Subcutaneous adipose tissue (tissue), 4 donors: ENCODE data around the gene MTUS2. TPM values are rescaled to one million over a fixed set of nuclear protein-coding genes. Genes with fewer than 3 reads are reported as not detected.

Experiments
- total RNA-seq, 4 donors: library from RNA; depleted of rRNA; stranded (reverse); fragments of >200 nt; gene quantifications; one replicate each; pipeline ENCODE4 v1.1.0, GENCODE V29; 2016
- TF ChIP-seq, protein P1 (sequence below): fragments of 450-650 bp; IDR thresholded peaks from one replicate; pipeline ENCODE4 v1.5.1; 2016; ENCODE audit warnings: low read depth, mild to moderate bottlenecking, control low read depth, antibody characterized with exemption, moderate library complexity

MTUS2 gene
- total RNA-seq, 4 donors from 2014 or later: not detected

DNA sequence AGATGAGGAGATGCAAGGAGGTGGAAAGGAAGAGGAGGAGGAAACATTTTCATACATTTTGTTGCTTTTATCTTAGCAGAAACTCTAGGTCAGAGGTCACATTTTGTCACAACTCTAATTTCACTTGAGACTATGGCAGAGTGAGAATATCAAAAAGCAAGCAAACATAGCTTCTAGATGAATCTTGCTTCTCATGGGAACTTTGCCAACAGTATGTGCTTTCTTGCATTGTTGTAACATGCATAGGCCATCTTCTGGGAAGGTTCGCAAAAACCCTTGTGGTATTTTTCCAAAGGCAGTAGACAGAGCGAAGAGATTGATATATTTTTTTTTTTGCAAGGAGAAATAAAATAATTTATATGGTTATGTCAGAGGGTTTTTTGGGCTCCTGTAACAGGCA is 291.3 kb downstream of the MTUS2 start:
- TF ChIP-seq, protein P1, sequence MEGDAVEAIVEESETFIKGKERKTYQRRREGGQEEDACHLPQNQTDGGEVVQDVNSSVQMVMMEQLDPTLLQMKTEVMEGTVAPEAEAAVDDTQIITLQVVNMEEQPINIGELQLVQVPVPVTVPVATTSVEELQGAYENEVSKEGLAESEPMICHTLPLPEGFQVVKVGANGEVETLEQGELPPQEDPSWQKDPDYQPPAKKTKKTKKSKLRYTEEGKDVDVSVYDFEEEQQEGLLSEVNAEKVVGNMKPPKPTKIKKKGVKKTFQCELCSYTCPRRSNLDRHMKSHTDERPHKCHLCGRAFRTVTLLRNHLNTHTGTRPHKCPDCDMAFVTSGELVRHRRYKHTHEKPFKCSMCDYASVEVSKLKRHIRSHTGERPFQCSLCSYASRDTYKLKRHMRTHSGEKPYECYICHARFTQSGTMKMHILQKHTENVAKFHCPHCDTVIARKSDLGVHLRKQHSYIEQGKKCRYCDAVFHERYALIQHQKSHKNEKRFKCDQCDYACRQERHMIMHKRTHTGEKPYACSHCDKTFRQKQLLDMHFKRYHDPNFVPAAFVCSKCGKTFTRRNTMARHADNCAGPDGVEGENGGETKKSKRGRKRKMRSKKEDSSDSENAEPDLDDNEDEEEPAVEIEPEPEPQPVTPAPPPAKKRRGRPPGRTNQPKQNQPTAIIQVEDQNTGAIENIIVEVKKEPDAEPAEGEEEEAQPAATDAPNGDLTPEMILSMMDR: no peak

DNA sequence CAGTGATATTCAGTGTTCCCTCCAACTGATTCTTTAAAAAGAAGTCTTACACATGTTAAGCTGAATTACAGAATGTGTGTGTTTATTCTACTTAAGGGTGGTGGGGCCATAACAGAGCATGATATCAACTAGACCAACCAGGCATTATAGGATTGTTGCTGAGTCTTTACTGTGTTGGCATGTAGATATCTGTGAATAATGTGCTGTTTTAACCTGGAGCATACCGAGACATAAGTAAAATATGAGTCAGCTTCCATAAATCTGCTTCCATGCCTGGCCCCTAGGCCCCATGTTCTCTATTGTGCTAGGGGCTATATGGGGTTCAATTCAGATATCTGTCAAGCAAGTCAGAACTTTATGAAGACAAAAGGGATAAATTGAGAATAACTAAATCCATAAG is 295.7 kb downstream of the MTUS2 start:
- TF ChIP-seq, protein P1: no peak

DNA sequence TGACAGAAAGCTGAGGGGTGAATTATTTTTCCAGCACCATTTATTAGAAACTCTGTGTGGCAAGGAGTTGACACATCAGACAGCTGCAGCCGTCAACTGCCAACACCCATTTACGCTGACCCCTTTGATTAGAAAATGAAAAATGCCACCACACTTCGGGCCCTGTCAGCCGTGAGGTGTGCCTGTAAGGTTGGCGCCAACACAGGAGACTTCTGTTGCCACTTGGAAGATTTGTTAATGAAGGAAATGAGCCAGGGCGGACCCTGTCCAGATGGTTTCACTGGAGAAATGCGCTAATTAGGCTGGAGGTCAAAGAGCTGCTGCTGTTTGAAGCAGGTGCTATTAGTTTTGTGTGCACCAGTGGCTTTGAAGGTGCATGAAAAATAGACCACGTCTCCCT is 297.5 kb downstream of the MTUS2 start:
- TF ChIP-seq, protein P1: no peak

DNA sequence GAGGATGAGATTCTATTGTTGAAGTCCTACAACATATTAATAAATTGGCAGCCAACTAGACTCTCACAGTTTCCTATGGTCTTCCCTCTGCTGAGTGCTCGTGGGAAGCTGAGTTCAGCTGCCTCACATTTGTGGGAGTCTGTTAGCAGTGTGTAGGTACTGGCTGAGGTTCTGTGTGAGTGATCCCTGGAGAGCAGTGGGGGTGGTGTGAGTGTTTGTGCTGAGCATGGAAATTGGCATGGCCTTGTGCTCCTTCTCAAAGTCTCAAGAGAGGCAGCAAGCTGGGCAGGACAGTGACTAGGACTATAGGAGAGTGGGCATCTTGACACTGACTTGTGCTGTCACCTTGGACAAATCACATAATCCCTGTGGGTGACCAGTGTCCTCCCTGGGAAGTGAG is 298.3 kb downstream of the MTUS2 start:
- TF ChIP-seq, protein P1: no peak

DNA sequence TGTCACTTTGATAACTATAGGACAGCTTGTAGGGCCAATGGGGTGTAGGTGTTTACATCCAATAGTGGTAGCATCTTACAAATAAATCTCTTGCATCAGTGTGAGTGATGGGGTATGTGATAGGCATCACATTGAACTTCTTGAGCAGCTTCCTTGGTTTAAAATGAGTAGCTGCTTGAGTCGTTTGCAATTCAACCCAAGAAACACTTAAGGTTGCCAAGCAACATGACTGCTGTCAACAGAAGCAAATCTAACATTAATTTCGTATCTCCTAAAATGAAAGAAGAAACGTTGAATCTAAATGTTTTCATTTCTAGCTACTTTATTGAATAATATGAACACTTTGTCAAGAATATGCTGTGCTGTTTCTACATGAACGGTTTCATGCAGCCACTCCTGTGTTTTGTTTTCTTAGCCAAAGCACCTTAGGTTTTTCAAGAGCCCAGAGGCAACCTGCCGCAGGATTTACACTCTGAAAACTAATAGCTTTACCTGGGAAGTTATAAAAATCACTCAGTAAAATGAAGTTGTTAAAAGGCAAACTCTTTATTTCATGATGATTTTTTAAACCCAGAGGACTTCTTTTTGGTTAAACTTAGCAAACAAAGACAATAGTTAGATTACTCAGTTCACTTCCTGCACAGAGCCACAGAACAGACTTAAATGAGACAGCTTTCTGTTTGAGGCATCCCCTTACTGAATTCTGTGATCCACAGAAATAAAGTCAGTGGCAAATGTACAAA is 305.2 kb downstream of the MTUS2 start:
- TF ChIP-seq, protein P1: no peak

DNA sequence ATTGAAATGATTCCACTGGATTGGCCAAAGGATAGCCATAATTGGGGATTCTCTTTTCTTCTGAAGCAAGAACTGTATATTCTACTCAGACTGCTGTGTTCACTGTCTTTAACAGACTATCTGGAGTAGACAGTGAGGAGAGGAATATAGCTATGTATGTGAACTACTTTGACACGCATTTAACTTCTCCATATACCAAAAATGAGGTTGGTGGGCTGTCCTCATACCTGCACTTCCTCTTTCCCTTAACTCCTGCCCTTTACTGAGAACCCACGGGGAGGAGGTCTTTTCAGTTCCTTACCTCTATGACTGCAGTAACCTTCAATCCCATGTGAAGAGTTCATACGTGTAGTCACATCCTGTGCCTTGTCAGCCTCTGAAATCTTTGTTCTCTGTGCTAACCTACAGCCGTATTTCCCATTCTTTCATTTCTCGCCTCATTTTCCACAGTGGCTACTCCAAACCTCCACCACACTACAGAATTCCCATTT is 305.8 kb downstream of the MTUS2 start:
- TF ChIP-seq, protein P1: no peak

GRCh38 chr13:29129616-29130015 is 309.5 kb downstream of the MTUS2 start:
- TF ChIP-seq, protein P1: no peak
